ENCODE results near the gene SNTA1.
A peak's percentile ranks its signal among the peaks of the same experiment; 100 is the strongest.
"Not testable (repeated sequence)": the region's sequence is repeated elsewhere in the genome, so short reads cannot be mapped to it uniquely, and the experiment has no call there.

Gene SNTA1

DNA sequence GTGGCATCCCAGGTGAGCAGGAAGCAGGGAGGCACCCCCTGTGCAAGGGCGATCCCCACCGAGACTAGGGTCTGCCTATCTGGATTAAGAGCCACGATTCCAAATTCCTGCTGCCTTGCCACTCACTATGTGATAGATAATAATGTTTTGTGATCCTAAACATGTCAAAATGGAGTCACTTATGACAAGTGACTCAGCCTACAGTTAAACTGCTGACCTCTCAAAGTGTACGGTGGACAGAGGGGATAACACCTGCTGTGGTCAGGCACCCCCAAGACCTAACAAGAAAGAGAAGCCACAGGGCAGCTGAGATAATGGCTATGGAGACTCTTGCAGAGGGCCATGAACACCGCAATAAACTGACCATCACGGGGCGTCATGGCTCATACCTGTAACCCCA, 16.0 kb upstream of the SNTA1 start:
- Histone ChIP-seq H3K27me3 (no peaks in the 10 kb centered on the region), H3K36me3 (no peaks in the 10 kb centered on the region), H3K4me1 (peaks cover 0 to 8% (median 0%) of the 10 kb centered on the region in 4 donors), H3K4me3 (no peak overlapping the region), H3K9me3 (no peaks in the 10 kb centered on the region), H3K27ac (no peak overlapping the region)
- intact Hi-C loops (cut with DNase I; ENCODE audit: low total_unique reads) = loop anchor here (10.0 kb wide), 1 partner anchor 205 kb away; the partner anchor contains the start of genes ACTL10 and C20orf144
- TF ChIP-seq, protein P1, sequence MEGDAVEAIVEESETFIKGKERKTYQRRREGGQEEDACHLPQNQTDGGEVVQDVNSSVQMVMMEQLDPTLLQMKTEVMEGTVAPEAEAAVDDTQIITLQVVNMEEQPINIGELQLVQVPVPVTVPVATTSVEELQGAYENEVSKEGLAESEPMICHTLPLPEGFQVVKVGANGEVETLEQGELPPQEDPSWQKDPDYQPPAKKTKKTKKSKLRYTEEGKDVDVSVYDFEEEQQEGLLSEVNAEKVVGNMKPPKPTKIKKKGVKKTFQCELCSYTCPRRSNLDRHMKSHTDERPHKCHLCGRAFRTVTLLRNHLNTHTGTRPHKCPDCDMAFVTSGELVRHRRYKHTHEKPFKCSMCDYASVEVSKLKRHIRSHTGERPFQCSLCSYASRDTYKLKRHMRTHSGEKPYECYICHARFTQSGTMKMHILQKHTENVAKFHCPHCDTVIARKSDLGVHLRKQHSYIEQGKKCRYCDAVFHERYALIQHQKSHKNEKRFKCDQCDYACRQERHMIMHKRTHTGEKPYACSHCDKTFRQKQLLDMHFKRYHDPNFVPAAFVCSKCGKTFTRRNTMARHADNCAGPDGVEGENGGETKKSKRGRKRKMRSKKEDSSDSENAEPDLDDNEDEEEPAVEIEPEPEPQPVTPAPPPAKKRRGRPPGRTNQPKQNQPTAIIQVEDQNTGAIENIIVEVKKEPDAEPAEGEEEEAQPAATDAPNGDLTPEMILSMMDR (IDR thresholded peaks at IDR 0.05) = no peak
- DNase-seq = no peak

DNA sequence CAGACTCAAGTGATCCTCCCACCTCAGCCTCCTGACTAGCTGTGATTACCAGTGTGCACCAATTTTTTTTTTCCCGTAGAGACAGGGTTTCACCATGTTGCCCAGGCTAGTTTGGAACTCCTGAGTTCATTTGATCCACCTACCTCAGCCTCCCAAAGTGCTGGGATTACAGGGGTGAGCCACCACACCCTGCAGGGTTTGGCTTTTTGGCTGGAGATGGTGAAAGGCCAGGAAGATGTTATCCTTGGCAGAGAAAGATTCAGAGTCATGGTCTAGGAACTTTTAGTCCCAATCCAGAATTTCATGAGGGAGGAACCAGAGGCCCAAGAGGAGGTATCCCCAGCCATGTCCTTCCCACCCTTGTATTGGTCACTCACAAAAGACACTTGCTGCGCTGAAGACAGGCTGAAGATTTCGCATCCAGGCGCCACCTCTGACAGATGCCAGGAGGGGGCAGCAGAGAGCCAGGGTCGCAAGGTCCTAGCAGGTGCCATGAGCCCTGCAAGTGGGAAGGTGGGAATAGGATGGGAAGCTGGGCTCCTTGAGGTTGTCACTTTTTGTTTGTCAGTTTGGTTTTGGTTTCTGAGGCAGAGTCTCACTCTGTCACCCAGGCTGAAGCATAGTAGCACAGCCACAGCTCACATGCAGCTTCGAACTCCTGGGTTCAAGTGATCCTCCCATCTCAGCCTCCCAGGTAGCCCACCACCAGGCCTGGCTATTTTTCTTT, 13.5 kb upstream of the SNTA1 start:
- H3K4me3 ChIP-seq, H3K27ac ChIP-seq, H3K9me3 ChIP-seq, H3K4me1 ChIP-seq, H3K36me3 ChIP-seq, H3K27me3 ChIP-seq: not testable (repeated sequence)
- TF ChIP-seq, protein P1 (IDR thresholded peaks at IDR 0.05) = peak; percentile 89 to 90
- DNase-seq = peak; percentile 69 to 87
- intact Hi-C loops (cut with DNase I; ENCODE audit: low total_unique reads) = loop anchor here (10.0 kb wide), 1 partner anchor 208 kb away; the partner anchor contains the start of genes ACTL10 and C20orf144

DNA sequence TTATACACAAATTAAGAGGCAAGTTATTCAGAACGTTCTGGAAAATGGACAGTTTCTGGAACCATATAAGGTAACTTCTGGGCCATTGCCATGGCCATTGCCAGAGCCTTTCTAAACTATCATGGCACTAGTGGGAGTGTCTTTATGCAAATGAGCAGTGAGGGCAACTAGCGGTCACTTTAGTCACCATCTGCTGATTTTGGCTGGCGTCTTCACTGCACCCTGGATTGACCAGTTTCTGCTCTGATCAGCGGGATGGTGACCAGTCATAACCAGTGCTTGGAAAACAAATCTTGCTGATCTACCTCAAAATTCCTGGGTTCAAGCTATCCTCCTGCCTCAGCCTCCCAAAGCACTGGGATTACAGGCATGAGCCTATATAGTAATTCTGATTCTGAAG, 7.3 kb upstream of the SNTA1 start:
- no peak overlapping the region for H3K4me3 ChIP-seq
- DNase-seq = peak in 1 of 2 donors; percentile 70
- no peaks in the 10 kb centered on the region for H3K27me3 ChIP-seq
- no peaks in the 10 kb centered on the region for H3K4me1 ChIP-seq
- intact Hi-C loops (cut with DNase I; ENCODE audit: low total_unique reads) = loop anchor here (10.0 kb wide), 1 partner anchor 214 kb away; the partner anchor contains the start of genes ACTL10 and C20orf144
- H3K9me3 ChIP-seq = no peaks in the 10 kb centered on the region
- H3K36me3 ChIP-seq = no peaks in the 10 kb centered on the region
- TF ChIP-seq, protein P1 (IDR thresholded peaks at IDR 0.05) = no peak
- no peak overlapping the region for H3K27ac ChIP-seq

GRCh38 chr20:33445881-33446625, 2.5 kb upstream of the SNTA1 start:
- intact Hi-C loops (cut with DNase I; ENCODE audit: low total_unique reads) = loop anchor here (5.0 kb wide), 1 partner anchor 44 kb away; the partner anchor contains the start of gene CDK5RAP1
- Histone ChIP-seq H3K4me3 (no peak overlapping the region), H3K27ac (no peak overlapping the region), H3K36me3 (no peaks in the 10 kb centered on the region), H3K27me3 (no peaks in the 10 kb centered on the region), H3K9me3 (no peaks in the 10 kb centered on the region), H3K4me1 (peaks cover 0 to 27% (median 22%) of the 10 kb centered on the region in 4 donors)
- TF ChIP-seq, protein P1 (IDR thresholded peaks at IDR 0.05) = no peak
- no peak for DNase-seq

- peak overlapping the region; percentile 71 to 77 for H3K4me3 ChIP-seq
- TF ChIP-seq, protein P1 (IDR thresholded peaks at IDR 0.05) = peak in 1 of 2 experiments; percentile 34
- no peaks in the 10 kb centered on the region for H3K27me3 ChIP-seq
- no peaks in the 10 kb centered on the region for H3K9me3 ChIP-seq
- peak overlapping the region; percentile 88 to 93 for H3K27ac ChIP-seq
- DNase-seq = no peak
- intact Hi-C loops (cut with DNase I; ENCODE audit: low total_unique reads) = loop anchor here (5.0 kb wide), 1 partner anchor 43 kb away; the partner anchor contains the start of gene CDK5RAP1
- peaks cover 0 to 38% (median 28%) of the 10 kb centered on the region in 4 donors for H3K4me1 ChIP-seq
- H3K36me3 ChIP-seq = no peaks in the 10 kb centered on the region
Observed at GRCh38 chr20:33444797-33445560, 1.4 kb upstream of the SNTA1 start.

Measured in tibial artery (tissue), 4 donors.